Hepatocyte (in vitro differentiated cells): ENCODE measurements around the gene GJD2. TPM values are rescaled to one million over a fixed set of nuclear protein-coding genes. Genes with fewer than 3 reads are reported as not detected.

Experiments
- DNase-seq: peaks from one replicate; pipeline ENCODE4 v3.0.0-alpha.2; 2016; ENCODE audit warnings: low spot score
- H2AFZ ChIP-seq: fragments of 200-600 bp; sonication (generic); 2 replicates; pipeline ENCODE4 v1.6.0; 2016; ENCODE audit warnings: antibody characterized with exemption, mild to moderate bottlenecking
- H3K27ac ChIP-seq: fragments of 200-600 bp; sonication (generic); 2 replicates; pipeline ENCODE4 v1.5.1; 2016; ENCODE audit warnings: mild to moderate bottlenecking
- H3K27me3 ChIP-seq: fragments of 200-600 bp; sonication (generic); 2 replicates; pipeline ENCODE4 v1.6.1; 2016
- H3K36me3 ChIP-seq: fragments of 200-600 bp; sonication (generic); replicated peaks from 2 replicates; pipeline ENCODE4 v1.5.1; 2016; ENCODE audit warnings: low read depth; ENCODE audit not compliant: insufficient read depth
- H3K4me1 ChIP-seq: fragments of 200-600 bp; sonication (generic); 2 replicates; pipeline ENCODE4 v1.5.1; 2016; ENCODE audit warnings: mild to moderate bottlenecking, moderate library complexity; ENCODE audit not compliant: insufficient read depth
- H3K4me2 ChIP-seq: fragments of 200-600 bp; sonication (generic); 2 replicates; pipeline ENCODE4 v1.6.0; 2016
- H3K4me3 ChIP-seq: fragments of 200-600 bp; sonication (generic); 2 replicates; pipeline ENCODE4 v1.5.1; 2016; ENCODE audit warnings: mild to moderate bottlenecking
- H3K79me2 ChIP-seq: fragments of 200-600 bp; sonication (generic); 2 replicates; pipeline ENCODE4 v1.6.0; 2017; ENCODE audit warnings: mild to moderate bottlenecking
- H3K9me2 ChIP-seq: fragments of 200-600 bp; sonication (generic); replicated peaks from 2 replicates; pipeline ENCODE4 v1.6.0; 2017; ENCODE audit warnings: mild to moderate bottlenecking; ENCODE audit not compliant: insufficient read depth
- H3K9me3 ChIP-seq: fragments of 200-600 bp; sonication (generic); 2 replicates; pipeline ENCODE4 v1.5.1; 2016; ENCODE audit warnings: low read depth, mild to moderate bottlenecking
- H4K20me1 ChIP-seq: fragments of 200-600 bp; sonication (generic); 2 replicates; pipeline ENCODE4 v1.6.0; 2016; ENCODE audit warnings: mild to moderate bottlenecking; ENCODE audit not compliant: insufficient read depth, poor library complexity, severe bottlenecking
- EZH2 ChIP-seq: fragments of 200-600 bp; sonication (generic); IDR thresholded peaks from 2 replicates; pipeline ENCODE4 v1.6.1; 2016; ENCODE audit warnings: antibody characterized with exemption, mild to moderate bottlenecking, borderline replicate concordance
- EZH2phosphoT487 ChIP-seq: fragments of 200-600 bp; sonication (generic); IDR thresholded peaks from one replicate; pipeline ENCODE4 v1.6.1; 2018; ENCODE audit warnings: antibody characterized with exemption, mild to moderate bottlenecking, low read depth, moderate library complexity; ENCODE audit not compliant: unreplicated experiment, severe bottlenecking
- WGBS: methylation state at CpG from one replicate; pipeline ENCODE4 v1.1.6; 2016; ENCODE audit warnings: low lambda C conversion rate; ENCODE audit errors: missing lambda C conversion rate; 5-methylcytosine and 5-hydroxymethylcytosine counted together
- polyA plus RNA-seq: library from polyadenylated mRNA; unstranded; fragments of >200 nt; fragmentation: Nextera tagmentation; extraction: Ambion mirVana; gene quantifications from 2 replicates; pipeline ENCODE4 v1.2.1, GENCODE V29; 2016
- total RNA-seq: library from RNA; depleted of rRNA; stranded (reverse); fragments of >200 nt; gene quantifications from 2 replicates; pipeline ENCODE4 v1.2.3, GENCODE V29; 2014
- TF ChIP-seq, protein P1 (sequence below): fragments of 200-600 bp; sonication (generic); IDR thresholded peaks from 2 replicates; pipeline ENCODE4 v1.5.1; 2016; ENCODE audit warnings: antibody characterized with exemption, mild to moderate bottlenecking; ENCODE audit not compliant: poor library complexity

The GJD2 gene
- total and polyA plus RNA-seq, 2 experiments from 2014 or later: 0.07 TPM; not detected in 1

DNA sequence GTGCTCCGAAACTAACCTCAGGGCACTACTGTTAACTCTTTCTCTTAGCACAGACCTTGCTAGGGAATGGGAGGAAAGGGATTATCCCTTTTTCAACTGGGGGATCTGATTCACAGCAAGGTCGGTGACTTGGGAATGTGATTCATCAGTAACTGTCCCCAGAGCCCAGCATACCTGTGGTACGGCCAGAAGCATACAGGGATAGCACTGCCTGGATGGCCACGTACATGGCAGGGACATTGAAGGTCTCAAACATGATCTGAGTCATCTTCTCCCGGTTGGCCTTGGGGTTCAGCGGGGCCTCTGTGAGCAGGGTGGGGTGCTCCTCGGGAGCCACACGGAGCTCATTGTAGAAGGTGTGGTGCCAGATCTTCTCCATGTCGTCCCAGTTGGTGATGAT is 38.3 kb upstream of the GJD2 start:
- H4K20me1 ChIP-seq: no peaks in the 10 kb centered on the region
- H3K36me3 ChIP-seq: no peaks in the 10 kb centered on the region
- H3K4me1 ChIP-seq: peaks cover 8% of the 10 kb centered on the region
- H3K27me3 ChIP-seq: peaks cover 32% of the 10 kb centered on the region
- WGBS: 85% methylated on average over 9 of the region's 9 CpGs
- no peaks in the 10 kb centered on the region for H3K79me2 ChIP-seq
- no peak overlapping the region for H3K4me2 ChIP-seq
- no peaks in the 10 kb centered on the region for H3K9me3 ChIP-seq
- TF ChIP-seq EZH2phosphoT487 (no peak), EZH2 (no peak)
- TF ChIP-seq, protein P1, sequence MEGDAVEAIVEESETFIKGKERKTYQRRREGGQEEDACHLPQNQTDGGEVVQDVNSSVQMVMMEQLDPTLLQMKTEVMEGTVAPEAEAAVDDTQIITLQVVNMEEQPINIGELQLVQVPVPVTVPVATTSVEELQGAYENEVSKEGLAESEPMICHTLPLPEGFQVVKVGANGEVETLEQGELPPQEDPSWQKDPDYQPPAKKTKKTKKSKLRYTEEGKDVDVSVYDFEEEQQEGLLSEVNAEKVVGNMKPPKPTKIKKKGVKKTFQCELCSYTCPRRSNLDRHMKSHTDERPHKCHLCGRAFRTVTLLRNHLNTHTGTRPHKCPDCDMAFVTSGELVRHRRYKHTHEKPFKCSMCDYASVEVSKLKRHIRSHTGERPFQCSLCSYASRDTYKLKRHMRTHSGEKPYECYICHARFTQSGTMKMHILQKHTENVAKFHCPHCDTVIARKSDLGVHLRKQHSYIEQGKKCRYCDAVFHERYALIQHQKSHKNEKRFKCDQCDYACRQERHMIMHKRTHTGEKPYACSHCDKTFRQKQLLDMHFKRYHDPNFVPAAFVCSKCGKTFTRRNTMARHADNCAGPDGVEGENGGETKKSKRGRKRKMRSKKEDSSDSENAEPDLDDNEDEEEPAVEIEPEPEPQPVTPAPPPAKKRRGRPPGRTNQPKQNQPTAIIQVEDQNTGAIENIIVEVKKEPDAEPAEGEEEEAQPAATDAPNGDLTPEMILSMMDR: no peak
- H3K27ac ChIP-seq: no peak overlapping the region
- H3K9me2 ChIP-seq: no peaks in the 10 kb centered on the region
- DNase-seq: no peak
- no peak overlapping the region for H2AFZ ChIP-seq
- H3K4me3 ChIP-seq: no peak overlapping the region

GRCh38 chr15:34791701-34792100 is 36.9 kb upstream of the GJD2 start:
- no peak overlapping the region for H3K4me2 ChIP-seq
- no peaks in the 10 kb centered on the region for H4K20me1 ChIP-seq
- no peaks in the 10 kb centered on the region for H3K79me2 ChIP-seq
- peaks cover 6% of the 10 kb centered on the region for H3K4me1 ChIP-seq
- no peaks in the 10 kb centered on the region for H3K36me3 ChIP-seq
- no peak overlapping the region for H2AFZ ChIP-seq
- DNase-seq: no peak
- H3K9me3 ChIP-seq: no peaks in the 10 kb centered on the region
- peaks cover 30% of the 10 kb centered on the region for H3K27me3 ChIP-seq
- H3K9me2 ChIP-seq: no peaks in the 10 kb centered on the region
- no peak overlapping the region for H3K4me3 ChIP-seq
- H3K27ac ChIP-seq: no peak overlapping the region
- TF ChIP-seq EZH2 (no peak), EZH2phosphoT487 (no peak)
- TF ChIP-seq, protein P1: no peak
- 83% methylated on average over 3 of the region's 3 CpGs for WGBS

- Histone ChIP-seq H3K9me3 (no peaks in the 10 kb centered on the region), H3K79me2 (no peaks in the 10 kb centered on the region), H3K27me3 (peaks cover 15% of the 10 kb centered on the region), H3K27ac (no peak overlapping the region), H3K36me3 (no peaks in the 10 kb centered on the region), H4K20me1 (no peaks in the 10 kb centered on the region), H3K4me1 (peaks cover 2% of the 10 kb centered on the region), H2AFZ (no peak overlapping the region), H3K9me2 (no peaks in the 10 kb centered on the region), H3K4me3 (no peak overlapping the region), H3K4me2 (no peak overlapping the region)
- DNase-seq: no peak
- 80% methylated on average over 6 of the region's 6 CpGs for WGBS
- no peak for TF ChIP-seq EZH2phosphoT487
- no peak for TF ChIP-seq EZH2
- TF ChIP-seq, protein P1: no peak
Observed at GRCh38 chr15:34790121-34790520, 35.3 kb upstream of the GJD2 start.

GRCh38 chr15:34789326-34789725 is 34.5 kb upstream of the GJD2 start:
- Histone ChIP-seq H3K4me2 (no peak overlapping the region), H3K4me1 (no peaks in the 10 kb centered on the region), H3K79me2 (no peaks in the 10 kb centered on the region), H2AFZ (no peak overlapping the region), H3K27me3 (peaks cover 7% of the 10 kb centered on the region), H3K27ac (no peak overlapping the region), H3K9me3 (no peaks in the 10 kb centered on the region), H3K4me3 (no peak overlapping the region), H3K36me3 (no peaks in the 10 kb centered on the region), H4K20me1 (no peaks in the 10 kb centered on the region), H3K9me2 (no peaks in the 10 kb centered on the region)
- 67% methylated on average over 7 of the region's 7 CpGs for WGBS
- TF ChIP-seq, protein P1: no peak
- TF ChIP-seq EZH2: no peak
- TF ChIP-seq EZH2phosphoT487: no peak
- no peak for DNase-seq
